Measurements from ENCODE around the gene IZUMO1.

- TF ChIP-seq CTCF (IDR thresholded peaks at IDR 0.05; ENCODE audit: extremely low read depth in 1 of 2, insufficient read depth in 1 of 2, low read depth in 1 of 2, low read length in 2 of 2) (no peak), POLR2A (IDR thresholded peaks at IDR 0.05; ENCODE audit: low read depth, low read length) (no peak), POLR2AphosphoS5 (IDR thresholded peaks at IDR 0.05; ENCODE audit: insufficient read depth, low read depth, low read length) (no peak), MAX (IDR thresholded peaks at IDR 0.05; ENCODE audit: insufficient read depth, insufficient read length) (no peak)
These were observed 10.5 kb upstream of the IZUMO1 start for GRCh38 chr19:48757089-48757675.

Data from endothelial cell of umbilical vein (primary cell).